Stimulated activated naive CD4-positive, alpha-beta T cell treated with Interleukin-2 at 50 U/mL for 16 hours (primary cell): ENCODE results near the gene OR2V2.

Source experiments
- DNase-seq: peaks from one replicate; lab custom pipeline; 2025; lab: John Stamatoyannopoulos, UW

The OR2V2 gene

DNA sequence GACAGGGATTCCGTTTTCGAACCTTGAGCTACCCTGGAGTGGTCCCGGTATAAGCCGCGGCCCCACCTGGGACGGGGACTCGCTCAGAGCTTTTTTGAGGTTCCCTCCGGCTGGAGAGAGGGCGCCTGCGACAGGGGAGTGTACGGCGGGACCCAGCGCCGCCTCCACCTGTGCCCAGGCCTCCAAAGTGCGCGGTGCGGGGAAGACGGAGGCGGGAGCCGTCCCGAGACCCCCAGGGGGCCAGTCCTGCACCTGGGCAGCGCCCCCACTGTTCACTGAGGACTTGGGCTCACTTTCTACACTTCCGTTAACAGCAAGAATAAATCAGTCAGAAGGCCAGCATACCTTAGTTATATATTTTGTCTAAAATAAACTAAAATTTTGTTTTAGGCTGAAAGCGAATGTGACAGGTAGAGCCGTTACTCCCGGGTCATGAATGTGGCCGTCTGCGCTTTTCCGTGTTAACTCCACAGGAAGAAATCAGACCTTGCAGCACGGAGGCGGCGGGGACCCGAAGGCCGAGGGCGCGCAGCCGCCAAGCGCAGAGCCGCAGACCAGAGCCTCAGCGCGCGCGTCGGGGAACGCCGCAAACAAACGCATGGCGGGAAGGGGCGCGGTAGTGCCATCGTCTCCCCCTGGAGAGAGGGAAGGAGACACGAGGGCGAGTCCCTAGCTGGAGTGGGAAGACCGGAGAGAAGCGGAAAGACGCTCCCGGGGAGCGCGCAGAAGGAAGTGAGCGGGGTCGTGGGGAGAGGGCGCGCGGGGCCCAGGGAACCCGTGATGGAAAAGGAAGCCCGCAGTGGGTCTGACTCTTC is 43.5 kb downstream of the OR2V2 start:
- DNase-seq: no peak

DNA sequence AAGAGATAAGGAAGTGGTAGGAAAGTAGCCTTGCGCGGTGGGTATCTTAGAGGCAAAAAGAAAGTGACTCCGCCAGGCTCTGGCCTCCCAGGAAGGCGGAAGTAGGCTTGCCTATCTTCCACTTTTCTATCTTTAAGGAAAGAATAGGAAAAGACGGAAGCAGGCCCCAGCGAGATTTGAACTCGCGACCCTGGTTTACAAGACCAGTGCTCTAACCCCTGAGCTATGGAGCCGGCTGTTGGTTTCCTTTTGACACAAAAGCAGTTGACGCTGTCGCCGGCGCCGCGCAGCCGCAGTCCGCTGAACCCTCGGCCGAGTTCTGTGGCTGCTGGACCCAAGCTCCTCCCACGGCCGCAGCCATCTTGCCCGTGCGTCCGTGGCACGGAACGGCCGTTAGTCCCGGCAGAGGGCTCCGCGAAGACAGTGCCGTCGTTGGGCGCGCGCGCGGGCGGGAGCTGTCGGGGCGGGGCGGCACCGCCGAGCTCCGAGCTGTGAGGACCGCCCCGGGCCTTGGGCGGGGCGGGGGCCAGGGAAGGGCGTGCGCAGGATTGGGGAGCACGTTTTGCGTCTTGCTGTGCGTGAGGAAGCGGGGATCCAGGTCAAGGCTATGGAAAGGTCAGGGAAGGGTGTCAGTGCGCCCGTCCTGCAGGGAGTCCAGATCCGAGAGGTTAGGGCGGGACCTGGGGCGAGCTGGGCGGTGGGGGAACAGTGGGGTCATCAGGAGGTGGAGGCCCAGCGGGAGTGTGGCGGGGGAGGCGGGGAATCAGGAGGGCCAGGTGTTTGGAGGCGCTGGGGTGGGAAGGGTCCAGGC is 44.3 kb downstream of the OR2V2 start:
- no peak for DNase-seq

DNA sequence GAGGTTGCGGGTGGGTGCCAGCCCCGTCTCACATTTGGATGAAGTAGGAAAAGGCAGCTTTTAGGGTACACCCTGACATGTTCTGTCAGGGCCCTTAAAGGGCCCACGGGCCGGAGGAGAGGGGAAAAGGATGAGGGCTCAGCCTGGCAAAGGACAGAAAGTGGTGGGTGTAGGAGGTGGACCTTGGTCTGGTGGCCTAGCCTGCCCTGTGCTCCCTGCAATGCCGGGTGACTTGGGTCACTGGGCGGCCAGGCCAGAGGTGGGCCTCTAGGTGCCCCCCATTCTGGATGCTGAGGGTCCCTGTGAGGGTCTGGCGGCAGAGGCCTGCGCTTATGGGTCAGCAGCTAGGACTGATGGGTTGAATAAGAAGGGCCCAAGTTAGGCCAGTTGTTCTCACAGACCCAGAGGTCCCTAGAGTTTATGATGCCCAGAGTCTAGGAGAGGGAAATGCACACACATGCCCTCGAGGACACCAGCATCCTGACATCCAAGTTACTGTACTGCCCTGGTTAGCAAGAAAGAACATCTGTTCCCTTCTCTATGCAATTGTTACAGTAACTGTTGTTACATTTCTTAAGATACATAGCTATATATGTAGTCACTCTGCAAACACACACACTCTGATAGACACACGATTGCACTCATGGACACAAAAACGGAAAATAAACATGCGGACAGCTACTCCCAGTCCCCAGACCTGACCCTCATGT is 45.1 kb downstream of the OR2V2 start:
- DNase-seq: no peak

DNA sequence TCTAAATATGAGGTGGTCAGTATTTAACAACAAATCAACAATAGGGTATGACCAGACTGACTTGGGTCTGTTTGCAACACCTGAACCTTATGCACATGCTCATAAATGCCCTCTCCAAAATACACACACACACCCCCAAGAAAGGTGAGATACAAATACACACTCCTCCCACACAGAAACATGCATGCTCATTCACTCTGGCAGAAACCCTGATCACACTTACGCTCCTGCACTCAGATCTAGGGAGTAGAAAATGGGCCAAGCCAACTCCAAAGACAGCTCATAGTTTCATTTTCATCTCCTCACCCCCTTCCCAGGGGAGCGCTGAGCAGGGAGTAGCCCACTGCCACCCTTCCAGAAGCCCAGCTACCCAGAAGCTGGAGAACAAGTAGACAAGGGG is 46.3 kb downstream of the OR2V2 start:
- no peak for DNase-seq

DNA sequence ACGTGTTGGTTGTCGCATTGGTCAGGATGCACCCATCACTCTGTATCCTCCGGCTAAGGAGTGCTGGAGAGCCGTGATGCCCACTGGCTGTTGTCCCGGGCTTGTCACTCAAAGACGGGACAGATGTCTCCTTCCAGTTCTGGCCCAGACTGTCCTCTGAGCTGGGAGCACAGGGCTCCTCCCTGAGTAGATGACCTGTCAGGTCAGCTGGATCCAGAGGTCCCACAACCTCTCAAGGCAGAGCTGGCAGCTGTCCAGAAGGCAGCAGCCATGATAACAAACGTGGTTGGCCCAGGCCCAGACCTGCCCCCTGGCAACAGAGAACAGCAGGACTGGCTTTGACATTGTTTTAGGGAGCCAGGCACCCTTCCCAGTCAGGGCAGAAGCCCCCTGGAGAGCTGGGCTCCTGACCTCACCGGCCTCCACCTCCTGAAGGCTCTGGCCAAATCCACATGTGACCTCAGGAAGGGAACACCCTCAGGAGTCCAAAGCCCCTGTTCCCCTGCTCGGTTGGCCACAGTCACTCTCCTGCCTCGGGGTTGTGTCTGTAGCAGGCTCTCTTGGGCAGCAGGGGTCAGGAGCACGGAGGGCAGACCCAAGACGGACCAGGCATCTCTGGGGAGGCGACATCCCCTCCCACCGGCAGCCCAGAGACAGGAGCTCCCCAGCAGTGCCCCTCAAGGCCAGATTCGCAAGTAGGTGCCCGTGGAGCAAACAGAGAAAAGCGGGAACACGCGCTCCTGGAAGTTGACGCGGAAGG is 47.3 kb downstream of the OR2V2 start:
- DNase-seq: no peak

DNA sequence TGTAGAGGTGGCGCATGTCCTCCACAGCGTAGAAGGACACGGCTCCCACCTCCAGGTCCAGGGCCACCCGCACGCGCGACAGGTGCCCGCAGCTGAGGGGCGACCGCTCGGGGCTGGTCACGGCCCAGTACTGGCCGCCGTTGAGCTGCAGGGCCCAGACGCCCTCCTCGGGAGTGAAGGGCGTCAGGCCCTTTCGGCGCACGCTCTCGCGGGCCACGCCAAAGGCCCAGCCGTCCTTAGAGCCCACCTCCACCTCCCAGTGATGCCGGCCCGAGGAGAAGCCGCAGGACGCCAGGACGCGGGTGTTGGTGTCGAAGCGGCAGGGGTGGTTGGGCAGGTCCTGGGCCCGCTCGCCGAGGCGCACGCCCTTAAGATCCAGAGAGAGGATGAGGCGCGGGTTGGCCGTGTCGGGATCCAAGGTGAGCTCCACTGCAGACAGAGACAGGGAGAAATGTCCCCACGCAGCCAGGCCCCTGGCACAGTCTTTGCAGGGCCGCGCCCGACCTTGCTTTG is 47.9 kb downstream of the OR2V2 start:
- DNase-seq: no peak

DNA sequence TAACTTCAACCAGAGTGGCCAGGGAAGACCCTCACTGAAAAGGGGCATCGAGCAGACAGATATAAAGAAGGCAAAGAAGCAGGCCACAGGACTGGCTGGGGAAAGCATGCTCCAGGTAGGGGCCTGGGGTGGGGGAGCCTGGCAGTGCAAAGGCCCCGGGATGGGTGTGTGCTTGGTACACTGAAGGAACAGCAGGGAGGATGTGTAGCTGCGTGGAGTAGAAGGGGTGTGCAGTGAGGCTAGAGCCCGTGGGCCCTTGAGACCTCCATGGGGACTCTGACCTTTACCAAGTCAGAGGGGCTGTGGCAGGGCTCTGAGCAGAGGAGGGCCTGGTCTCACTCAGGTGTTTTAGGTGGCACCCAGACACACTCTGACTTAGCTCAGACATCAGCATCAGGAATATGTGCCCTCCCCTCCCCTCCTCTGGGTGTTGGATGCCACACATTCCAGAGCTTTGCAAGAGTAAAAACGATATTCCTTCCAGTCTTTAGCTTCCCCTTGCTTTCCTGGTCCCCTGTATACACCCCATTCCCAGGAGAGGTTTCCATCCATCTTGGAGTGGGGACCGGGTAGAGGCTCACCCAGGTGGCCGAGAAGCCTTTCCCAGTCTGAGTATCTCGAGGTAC is 50.1 kb downstream of the OR2V2 start:
- no peak for DNase-seq

DNA sequence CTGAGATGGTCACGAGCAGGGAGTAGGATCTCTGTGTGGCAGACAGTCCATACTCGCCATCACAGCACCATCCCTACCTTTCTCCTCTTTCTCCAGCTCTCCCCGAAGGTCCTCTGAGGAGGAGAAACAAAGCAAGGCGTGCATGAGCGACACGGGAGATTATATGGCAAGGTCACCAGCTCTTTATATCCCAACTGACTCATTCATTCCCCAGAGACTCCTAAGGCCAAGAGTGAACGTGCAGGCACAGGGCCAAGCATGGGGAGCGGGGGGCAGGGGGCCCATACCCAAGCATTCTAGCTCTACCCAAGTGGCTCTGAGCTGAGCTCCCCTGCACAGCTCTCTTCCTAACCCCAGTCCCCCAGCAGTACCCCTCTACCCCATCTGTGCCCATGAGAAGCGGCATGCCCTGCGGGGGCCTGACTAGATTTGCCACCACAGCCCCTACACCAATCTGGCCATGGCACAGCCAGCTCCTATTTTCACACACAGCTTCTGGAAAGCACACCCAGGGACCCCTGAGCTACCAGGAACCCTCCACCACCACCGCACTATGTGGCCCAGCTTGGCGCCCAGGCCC is 50.8 kb downstream of the OR2V2 start:
- DNase-seq: no peak

DNA sequence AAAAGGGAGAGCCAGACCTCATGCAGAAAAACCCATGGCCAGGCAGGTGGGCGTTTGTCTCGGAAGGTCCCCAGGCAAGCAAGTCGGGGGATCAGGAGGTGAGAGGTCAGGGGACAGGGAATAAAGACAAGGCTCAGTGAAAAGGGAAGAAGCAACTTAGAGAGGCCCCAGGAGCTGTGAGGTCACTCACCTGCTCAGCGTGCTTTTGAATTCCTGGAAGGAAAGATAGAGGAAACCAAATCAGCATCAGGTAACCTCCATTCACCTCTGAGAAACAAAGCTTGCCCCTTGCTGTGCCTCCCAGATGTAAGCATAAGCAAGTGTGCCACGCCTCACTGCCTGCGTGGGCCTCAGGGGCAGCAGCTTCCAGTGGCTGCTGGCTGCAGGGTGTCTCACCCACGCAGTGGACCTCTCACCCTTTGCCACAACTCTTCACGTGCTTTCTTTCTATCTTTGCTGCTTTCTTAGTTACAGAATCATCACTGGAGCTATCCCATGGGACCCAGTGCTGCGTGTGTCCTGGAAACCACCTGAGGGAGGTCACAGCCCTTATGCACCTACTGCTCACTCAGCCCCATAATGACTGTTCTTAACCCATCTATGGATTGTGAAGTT is 51.6 kb downstream of the OR2V2 start:
- DNase-seq: no peak

DNA sequence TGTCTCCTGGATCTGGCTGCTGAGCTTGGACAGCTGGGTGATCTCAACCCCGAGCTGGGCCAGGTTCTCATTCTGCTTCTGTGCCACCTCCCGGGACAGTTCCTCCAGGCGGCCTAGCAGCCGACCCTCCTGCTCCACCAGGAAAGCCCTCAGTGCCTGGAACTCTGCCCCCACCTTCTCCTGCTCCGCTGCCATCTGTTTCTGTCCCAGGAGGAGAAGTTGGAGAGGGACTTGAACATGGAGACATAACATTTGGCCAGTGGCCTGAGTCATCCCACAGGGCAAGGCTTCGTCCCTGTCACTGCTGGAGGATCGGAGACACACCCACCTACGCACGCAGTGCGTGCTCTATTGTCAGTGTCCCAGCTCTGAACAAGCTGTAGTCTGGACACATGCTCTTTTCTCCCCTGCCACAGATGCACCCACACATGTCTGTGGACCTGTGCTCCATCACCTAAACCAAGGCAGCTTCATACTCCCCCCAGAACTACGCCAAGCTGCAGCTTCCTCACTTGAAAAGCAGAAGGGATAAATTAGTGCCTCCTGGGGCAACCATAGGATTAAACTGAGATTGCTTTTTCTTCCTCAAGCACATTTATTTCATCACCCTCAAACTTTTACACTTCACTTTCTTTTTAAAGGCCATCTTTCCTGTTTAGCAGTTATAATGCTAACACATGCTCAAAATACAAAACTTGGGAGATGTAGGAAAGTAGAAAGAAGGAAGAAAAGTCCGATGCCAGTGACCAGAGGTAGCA is 52.7 kb downstream of the OR2V2 start:
- DNase-seq: no peak

DNA sequence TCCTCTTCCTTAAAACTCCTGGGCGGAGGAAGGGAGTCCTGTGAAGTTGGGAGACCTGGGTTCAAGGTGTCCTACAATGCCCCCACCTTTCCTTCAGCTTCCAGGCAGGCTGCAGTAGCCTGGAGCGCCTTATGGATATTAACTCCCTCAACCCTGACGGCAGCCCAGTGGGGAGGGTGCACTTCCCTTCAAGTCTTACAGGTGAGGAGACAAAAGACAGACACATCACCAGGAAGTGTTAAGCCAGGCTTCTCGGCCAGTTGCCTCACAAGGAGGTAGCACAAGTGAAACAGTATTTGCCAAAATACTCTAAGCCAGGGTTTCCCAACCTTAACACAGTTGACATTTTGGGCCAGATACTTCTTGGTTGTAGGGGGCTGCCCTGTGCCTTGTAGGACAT is 53.4 kb downstream of the OR2V2 start:
- DNase-seq: no peak

DNA sequence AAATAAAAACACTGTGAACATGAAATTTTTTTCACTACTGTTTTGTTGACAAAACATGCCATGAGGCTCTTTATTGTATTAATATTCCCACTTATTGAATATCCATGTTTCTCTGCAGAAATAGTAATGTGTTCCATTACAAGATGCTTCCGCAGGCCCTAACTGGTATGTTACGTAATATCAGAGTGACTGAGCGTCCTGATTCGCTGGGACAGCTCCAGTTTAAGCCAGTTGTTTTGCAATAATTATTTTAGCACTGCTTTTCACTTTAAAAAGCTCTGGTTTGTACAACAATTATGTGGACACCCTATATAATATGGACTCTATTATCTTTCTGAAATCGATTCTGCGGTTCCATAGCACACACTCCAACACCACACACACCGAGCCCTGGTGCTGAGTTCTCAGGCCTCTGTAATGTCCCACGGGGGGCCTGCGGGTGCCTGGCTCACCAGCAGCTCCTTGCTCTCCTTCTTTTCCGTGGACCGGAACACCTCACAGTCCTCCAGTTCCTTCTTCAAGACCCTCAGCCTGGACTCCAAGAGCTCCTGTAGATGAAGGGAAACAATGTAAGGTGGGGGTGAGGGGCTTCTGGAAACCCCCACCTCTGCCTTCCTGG is 55.8 kb downstream of the OR2V2 start:
- no peak for DNase-seq

DNA sequence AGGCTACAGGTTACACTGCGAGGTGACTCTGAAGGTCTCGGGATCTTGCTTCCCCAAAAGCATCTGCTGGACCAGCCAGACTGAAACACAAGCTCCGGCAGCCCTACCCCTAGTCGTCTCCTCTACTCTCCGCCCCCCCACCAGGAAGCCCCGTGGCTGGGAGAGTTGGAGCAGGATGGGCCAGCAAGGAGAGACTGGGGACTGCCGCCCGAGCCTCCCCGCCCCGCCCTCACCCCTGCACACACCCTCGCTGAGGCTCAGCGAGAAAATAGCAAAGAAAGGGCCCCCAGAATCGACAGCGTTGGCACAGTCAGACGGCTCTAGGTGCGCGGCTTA is 56.4 kb downstream of the OR2V2 start:
- no peak for DNase-seq

DNA sequence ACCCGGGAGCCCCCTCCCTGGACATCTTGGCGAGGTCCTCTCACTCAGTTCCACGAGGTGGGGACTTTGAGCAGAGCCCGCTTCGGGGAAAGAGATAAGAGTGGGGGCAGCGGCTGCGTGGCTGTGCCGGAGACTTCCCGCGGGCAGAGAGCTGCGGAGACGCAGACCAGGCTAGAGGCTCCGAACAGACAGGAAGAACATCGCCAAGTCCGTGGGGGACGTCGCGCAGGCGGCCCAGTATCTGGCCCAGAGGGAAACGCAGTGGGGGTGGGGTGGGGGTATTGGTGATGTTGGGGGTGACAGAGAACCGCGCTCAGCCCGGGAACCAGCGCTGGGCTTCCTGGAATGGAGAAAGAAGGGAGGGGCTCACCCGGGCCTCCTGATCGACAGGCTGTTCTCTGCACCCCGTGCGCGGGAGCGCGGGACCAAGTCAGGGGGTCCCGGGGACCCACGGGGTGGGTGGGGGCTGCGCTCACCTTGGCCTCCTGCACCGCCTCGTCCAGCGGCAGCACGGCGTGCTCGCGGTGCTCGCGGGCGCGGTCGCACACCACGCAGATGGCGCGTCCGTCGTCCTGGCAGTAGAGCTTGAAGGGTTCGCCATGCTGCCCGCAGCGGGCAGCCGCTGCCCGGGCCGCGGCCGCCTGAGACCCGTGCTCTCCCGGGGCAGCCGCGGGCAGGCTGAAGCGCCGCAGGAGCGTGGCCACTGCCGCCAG is 56.9 kb downstream of the OR2V2 start:
- no peak for DNase-seq

DNA sequence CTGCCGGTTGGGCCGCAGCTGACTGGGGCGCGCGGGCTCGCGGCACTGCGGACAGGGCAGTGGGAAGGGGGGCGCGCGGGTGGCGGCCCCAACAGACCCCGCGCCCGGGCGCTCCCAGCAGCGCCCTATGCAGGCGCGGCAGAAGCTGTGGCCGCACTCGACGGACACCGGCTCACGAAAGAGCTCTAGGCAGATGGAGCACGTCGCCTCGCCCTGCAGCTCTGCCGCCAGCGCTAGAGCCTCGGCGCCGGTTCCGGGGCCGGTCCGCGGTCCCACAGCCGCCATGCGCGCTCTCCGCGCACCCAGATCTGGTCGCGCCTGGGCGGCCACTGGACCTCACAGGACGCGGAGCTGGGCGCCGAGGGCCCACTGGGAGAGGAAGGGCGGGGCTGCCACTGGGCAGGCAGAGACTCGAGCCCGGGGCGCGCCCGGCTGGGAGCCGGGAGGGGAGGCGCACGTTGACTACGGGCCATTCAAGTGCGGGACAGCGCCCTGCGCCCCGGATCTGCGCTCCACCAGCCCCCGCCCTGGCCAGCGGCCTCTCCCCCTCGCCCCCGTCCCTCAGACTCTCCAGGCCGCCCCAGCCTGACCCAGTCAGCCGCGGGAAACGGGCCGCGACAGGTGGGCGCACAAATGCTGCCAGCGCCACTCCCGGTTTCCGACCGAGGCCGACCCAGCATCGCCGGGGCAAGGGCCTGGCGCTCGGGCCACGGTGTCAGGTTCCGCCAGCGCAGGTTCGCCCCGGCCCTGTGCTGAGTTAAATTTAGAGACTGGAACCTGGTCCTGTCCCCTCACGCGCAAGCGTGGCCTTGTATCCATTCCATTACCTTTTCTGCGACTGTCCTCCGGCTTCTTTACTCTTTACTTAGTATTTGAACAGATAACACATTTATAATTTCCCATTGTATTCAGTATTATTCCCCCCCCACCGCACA is 57.7 kb downstream of the OR2V2 start, which contains the start of gene TRIM7:
TSS of gene TRIM7 (minus strand) at position 371 of the 935 bp plus-strand sequence. CDS start at position 285, 86 bp downstream.
- DNase-seq: no peak

DNA sequence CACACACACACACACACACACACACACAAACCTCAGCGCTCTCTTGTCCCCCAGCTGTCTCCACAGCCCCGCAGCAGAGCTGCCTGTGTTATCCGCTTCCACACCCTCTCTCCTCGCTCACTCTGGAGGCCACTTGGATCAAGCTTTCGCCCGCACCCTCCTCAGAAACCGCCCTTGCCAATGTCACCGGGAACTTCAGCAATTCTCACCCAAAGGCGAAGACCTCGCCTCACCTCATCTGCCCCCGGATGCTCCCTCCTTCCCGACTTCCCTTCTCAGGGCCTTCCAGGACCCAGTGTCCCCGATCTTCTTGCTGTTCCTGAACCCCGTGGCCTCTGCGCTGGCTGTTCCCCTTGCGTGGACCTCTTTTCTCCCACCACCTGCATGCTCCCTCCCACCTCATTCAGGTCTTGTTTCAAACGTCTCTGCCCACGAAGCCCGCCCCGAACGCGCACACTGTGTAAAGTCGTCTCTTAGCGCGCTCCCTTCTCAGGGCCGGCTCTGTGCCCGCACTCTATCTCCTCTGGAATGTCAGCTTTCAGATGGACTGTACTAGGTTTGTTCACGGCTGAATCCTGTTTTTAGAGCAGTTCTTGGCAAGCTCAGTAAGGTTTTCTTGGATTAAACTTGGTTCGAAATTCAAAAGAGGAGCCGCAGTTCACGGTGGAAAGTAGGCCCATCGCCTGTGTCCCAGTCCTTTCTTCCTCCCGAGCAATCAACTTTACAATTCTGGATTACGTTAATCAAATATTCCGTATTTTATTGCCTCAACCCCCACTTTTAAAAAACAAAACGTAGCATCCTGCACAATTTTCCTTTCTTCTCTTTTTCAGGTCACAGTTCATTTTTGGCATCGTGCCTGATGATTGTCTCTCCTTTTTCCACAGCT is 58.6 kb downstream of the OR2V2 start:
- no peak for DNase-seq
